HCT116 (cell line): ENCODE data around the gene NTNG2.

ENCODE experiments used
- MAX ChIP-seq: IDR thresholded peaks from 2 replicates; pipeline ENCODE4 v1.6.1; 2012
- SP1 ChIP-seq: IDR thresholded peaks from 2 replicates; pipeline ENCODE4 v1.6.1; 2012; ENCODE audit warnings: low read depth
- TCF7L2 ChIP-seq: IDR thresholded peaks from 2 replicates; pipeline ENCODE4 v1.7.0; 2011; ENCODE audit warnings: borderline replicate concordance, inconsistent platforms; ENCODE audit not compliant: insufficient read depth, insufficient read length; ENCODE audit errors: extremely low read depth
- YY1 ChIP-seq: IDR thresholded peaks from 2 replicates; pipeline ENCODE4 v1.6.1; 2011; ENCODE audit warnings: low read length, low read depth, moderate library complexity, mild to moderate bottlenecking; ENCODE audit not compliant: insufficient replicate concordance; ENCODE audit errors: extremely low read depth
- TF ChIP-seq, protein P1 (sequence below), 3 experiments: fragments of 200-600 bp in 1 of 3; sonication (generic) in 1 of 3; IDR thresholded peaks in 2 of 3; conservative IDR thresholded peaks in 1 of 3; 2 replicates each; pipeline ENCODE4 v1.5.1; 2012 to 2017; ENCODE audit warnings: low read depth in 2 of 3, low read length in 2 of 3, antibody characterized with exemption in 1 of 3, borderline replicate concordance in 1 of 3, control low read depth in 1 of 3, mild to moderate bottlenecking in 1 of 3, mixed read lengths in 1 of 3, mixed run types in 1 of 3, moderate library complexity in 1 of 3; ENCODE audit not compliant: insufficient read depth in 1 of 3

GRCh38 chr9:132200706-132201105, 38.8 kb downstream of the NTNG2 start:
- TF ChIP-seq, protein P1, sequence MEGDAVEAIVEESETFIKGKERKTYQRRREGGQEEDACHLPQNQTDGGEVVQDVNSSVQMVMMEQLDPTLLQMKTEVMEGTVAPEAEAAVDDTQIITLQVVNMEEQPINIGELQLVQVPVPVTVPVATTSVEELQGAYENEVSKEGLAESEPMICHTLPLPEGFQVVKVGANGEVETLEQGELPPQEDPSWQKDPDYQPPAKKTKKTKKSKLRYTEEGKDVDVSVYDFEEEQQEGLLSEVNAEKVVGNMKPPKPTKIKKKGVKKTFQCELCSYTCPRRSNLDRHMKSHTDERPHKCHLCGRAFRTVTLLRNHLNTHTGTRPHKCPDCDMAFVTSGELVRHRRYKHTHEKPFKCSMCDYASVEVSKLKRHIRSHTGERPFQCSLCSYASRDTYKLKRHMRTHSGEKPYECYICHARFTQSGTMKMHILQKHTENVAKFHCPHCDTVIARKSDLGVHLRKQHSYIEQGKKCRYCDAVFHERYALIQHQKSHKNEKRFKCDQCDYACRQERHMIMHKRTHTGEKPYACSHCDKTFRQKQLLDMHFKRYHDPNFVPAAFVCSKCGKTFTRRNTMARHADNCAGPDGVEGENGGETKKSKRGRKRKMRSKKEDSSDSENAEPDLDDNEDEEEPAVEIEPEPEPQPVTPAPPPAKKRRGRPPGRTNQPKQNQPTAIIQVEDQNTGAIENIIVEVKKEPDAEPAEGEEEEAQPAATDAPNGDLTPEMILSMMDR (IDR thresholded peaks at IDR 0.05 in 2 of 3, conservative IDR thresholded peaks at IDR 0.05 in 1 of 3; ENCODE audit: borderline replicate concordance in 1 of 3, insufficient read depth in 1 of 3, low read depth in 2 of 3, low read length in 2 of 3), result no peak
- TF ChIP-seq SP1, result no peak
- no peak for TF ChIP-seq MAX
- TF ChIP-seq YY1, result no peak
- no peak for TF ChIP-seq TCF7L2
